SJCRH30 (cell line): Measurements from ENCODE around the gene IRF1. TPM values are rescaled to one million over a fixed set of nuclear protein-coding genes. Genes with fewer than 3 reads are reported as not detected.
A peak's percentile ranks its signal among the peaks of the same experiment; 100 is the strongest.
"Not testable (repeated sequence)": the region's sequence is repeated elsewhere in the genome, so short reads cannot be mapped to it uniquely, and the experiment has no call there.

ENCODE experiments used
- DNase-seq, 2 experiments: peaks; one replicate each; pipeline ENCODE4 v3.0.0-alpha.2; 2015 to 2020
- H3K27ac ChIP-seq: fragments of 250-450 bp; sonication (Bioruptor Pico); 2 replicates; pipeline ENCODE4 v1.5.1; 2020; ENCODE audit warnings: mild to moderate bottlenecking, moderate library complexity
- H3K27me3 ChIP-seq: fragments of 250-450 bp; sonication (Bioruptor Pico); 2 replicates; pipeline ENCODE4 v1.5.1; 2020; ENCODE audit warnings: mild to moderate bottlenecking, moderate library complexity
- H3K36me3 ChIP-seq: fragments of 250-450 bp; sonication (Bioruptor Pico); 2 replicates; pipeline ENCODE4 v1.5.1; 2020; ENCODE audit warnings: mild to moderate bottlenecking, moderate library complexity
- H3K4me1 ChIP-seq: fragments of 250-450 bp; sonication (Bioruptor Pico); 2 replicates; pipeline ENCODE4 v1.5.1; 2020; ENCODE audit warnings: mild to moderate bottlenecking, moderate library complexity
- H3K4me3 ChIP-seq: fragments of 250-450 bp; sonication (Bioruptor Pico); 2 replicates; pipeline ENCODE4 v1.5.1; 2020; ENCODE audit warnings: mild to moderate bottlenecking, moderate library complexity
- H3K9me3 ChIP-seq: fragments of 250-450 bp; sonication (Bioruptor Pico); replicated peaks from 2 replicates; pipeline ENCODE4 v1.5.1; 2020; ENCODE audit warnings: mild to moderate bottlenecking, moderate library complexity
- total RNA-seq: library from RNA; depleted of rRNA; stranded (reverse); fragments of >200 nt; shearing (Covaris generic); gene quantifications from 2 replicates; pipeline ENCODE4 v1.2.3, GENCODE V29; 2014

The IRF1 gene
- total RNA-seq, 1 experiment from 2014 or later: 13.9 TPM

GRCh38 chr5:132484876-132485640, 5.5 kb downstream of the IRF1 start:
- not testable (repeated sequence) for H3K9me3 ChIP-seq, H3K27me3 ChIP-seq, H3K27ac ChIP-seq, H3K4me1 ChIP-seq, DNase-seq, H3K4me3 ChIP-seq
- peaks cover 54% of the 10 kb centered on the region for H3K36me3 ChIP-seq

- no peak for DNase-seq
- Histone ChIP-seq H3K4me1 (no peaks in the 10 kb centered on the region; the same call in 1 of the 2 replicates), H3K9me3 (no peaks in the 10 kb centered on the region), H3K4me3 (no peak overlapping the region), H3K36me3 (peaks cover 54% of the 10 kb centered on the region), H3K27ac (no peak overlapping the region), H3K27me3 (no peaks in the 10 kb centered on the region)
Observed at GRCh38 chr5:132484391-132484725, 6.2 kb downstream of the IRF1 start.

GRCh38 chr5:132483661-132484390, 6.7 kb downstream of the IRF1 start:
- Histone ChIP-seq H3K4me1 (no peaks in the 10 kb centered on the region; the same call in 1 of the 2 replicates), H3K36me3 (peaks cover 54% of the 10 kb centered on the region), H3K4me3 (no peak overlapping the region), H3K27me3 (no peaks in the 10 kb centered on the region), H3K9me3 (no peaks in the 10 kb centered on the region), H3K27ac (no peak overlapping the region)
- DNase-seq: no peak

- no peak for DNase-seq
- no peak overlapping the region for H3K4me3 ChIP-seq
- H3K36me3 ChIP-seq: peaks cover 53% of the 10 kb centered on the region
- H3K27ac ChIP-seq: no peak overlapping the region
- no peaks in the 10 kb centered on the region for H3K9me3 ChIP-seq
- no peaks in the 10 kb centered on the region; the same call in 1 of the 2 replicates for H3K4me1 ChIP-seq
- H3K27me3 ChIP-seq: no peaks in the 10 kb centered on the region
Observed at GRCh38 chr5:132483101-132483500, 7.5 kb downstream of the IRF1 start.

GRCh38 chr5:132481596-132482211, 8.9 kb downstream of the IRF1 start:
- DNase-seq: peak in 1 of 2 experiments; percentile 45
- no peaks in the 10 kb centered on the region for H3K9me3 ChIP-seq
- peaks cover 39% of the 10 kb centered on the region for H3K36me3 ChIP-seq
- no peaks in the 10 kb centered on the region; the same call in 1 of the 2 replicates for H3K4me1 ChIP-seq
- H3K4me3 ChIP-seq: no peak overlapping the region
- H3K27ac ChIP-seq: no peak overlapping the region
- H3K27me3 ChIP-seq: no peaks in the 10 kb centered on the region

- Histone ChIP-seq H3K27me3 (no peaks in the 10 kb centered on the region), H3K9me3 (no peaks in the 10 kb centered on the region), H3K27ac (no peak overlapping the region), H3K4me3 (no peak overlapping the region), H3K4me1 (no peaks in the 10 kb centered on the region; the same call in 1 of the 2 replicates), H3K36me3 (peaks cover 33% of the 10 kb centered on the region)
- DNase-seq: no peak
Observed at GRCh38 chr5:132480893-132481595, 9.5 kb downstream of the IRF1 start.

- H3K9me3 ChIP-seq: no peaks in the 10 kb centered on the region
- no peak overlapping the region for H3K27ac ChIP-seq
- no peak for DNase-seq
- H3K4me1 ChIP-seq: no peaks in the 10 kb centered on the region; the same call in 1 of the 2 replicates
- peaks cover 29% of the 10 kb centered on the region for H3K36me3 ChIP-seq
- H3K27me3 ChIP-seq: no peaks in the 10 kb centered on the region
- no peak overlapping the region for H3K4me3 ChIP-seq
Observed at GRCh38 chr5:132480546-132480892, 10.1 kb downstream of the IRF1 start.

- DNase-seq: no peak
- Histone ChIP-seq H3K36me3 (peaks cover 25% of the 10 kb centered on the region), H3K27ac (no peak overlapping the region), H3K4me3 (no peak overlapping the region), H3K9me3 (no peaks in the 10 kb centered on the region), H3K27me3 (no peaks in the 10 kb centered on the region), H3K4me1 (no peaks in the 10 kb centered on the region; the same call in 1 of the 2 replicates)
Observed at GRCh38 chr5:132480042-132480441, 10.5 kb downstream of the IRF1 start.

GRCh38 chr5:132479111-132479951, 11.2 kb downstream of the IRF1 start:
- Histone ChIP-seq H3K27me3 (no peaks in the 10 kb centered on the region), H3K4me1 (peaks cover 5% of the 10 kb centered on the region; the same call in 1 of the 2 replicates), H3K36me3 (peaks cover 17% of the 10 kb centered on the region), H3K27ac (no peak overlapping the region), H3K9me3 (no peaks in the 10 kb centered on the region), H3K4me3 (no peak overlapping the region)
- no peak for DNase-seq

- no peak overlapping the region for H3K4me3 ChIP-seq
- peaks cover 8% of the 10 kb centered on the region for H3K36me3 ChIP-seq
- peaks cover 5% of the 10 kb centered on the region; the same call in 1 of the 2 replicates for H3K4me1 ChIP-seq
- H3K27ac ChIP-seq: no peak overlapping the region
- DNase-seq: no peak
- H3K27me3 ChIP-seq: no peaks in the 10 kb centered on the region
- no peaks in the 10 kb centered on the region for H3K9me3 ChIP-seq
Observed at GRCh38 chr5:132478366-132478871, 12.2 kb downstream of the IRF1 start.

GRCh38 chr5:132477784-132478365, 12.7 kb downstream of the IRF1 start:
- Histone ChIP-seq H3K9me3 (no peaks in the 10 kb centered on the region), H3K27ac (no peak overlapping the region), H3K27me3 (no peaks in the 10 kb centered on the region), H3K36me3 (peaks cover 3% of the 10 kb centered on the region), H3K4me1 (peaks cover 5% of the 10 kb centered on the region; the same call in 1 of the 2 replicates), H3K4me3 (no peak overlapping the region)
- no peak for DNase-seq

GRCh38 chr5:132476876-132477781, 13.4 kb downstream of the IRF1 start:
- Histone ChIP-seq H3K4me1 (peaks cover 5% of the 10 kb centered on the region; the same call in 1 of the 2 replicates), H3K27ac (no peak overlapping the region), H3K36me3 (no peaks in the 10 kb centered on the region), H3K9me3 (no peaks in the 10 kb centered on the region), H3K4me3 (no peak overlapping the region), H3K27me3 (no peaks in the 10 kb centered on the region)
- DNase-seq: no peak
